Testis (tissue), 3 donors: ENCODE measurements around the gene CORO1C. TPM values are rescaled to one million over a fixed set of nuclear protein-coding genes. Genes with fewer than 3 reads are reported as not detected.

Experiments used
- DNase-seq: peaks from one replicate; pipeline ENCODE4 v3.0.0-alpha.2; 2019
- H3K27ac ChIP-seq, 2 donors: fragments of 200-600 bp; sonication (generic); one replicate each; pipeline ENCODE4 v1.5.1; 2019
- H3K27me3 ChIP-seq: fragments of 200-600 bp; sonication (generic); one replicate; pipeline ENCODE4 v1.5.1; 2019
- H3K36me3 ChIP-seq: fragments of 200-600 bp; sonication (generic); one replicate; pipeline ENCODE4 v1.5.1; 2017; ENCODE audit warnings: low read depth; ENCODE audit errors: missing control alignments
- H3K4me1 ChIP-seq: fragments of 200-600 bp; sonication (generic); one replicate; pipeline ENCODE4 v1.5.1; 2019
- H3K4me3 ChIP-seq, 2 donors: fragments of 200-600 bp; sonication (generic); one replicate each; pipeline ENCODE4 v1.5.1; 2017 to 2019
- H3K9me3 ChIP-seq: fragments of 200-600 bp; sonication (generic); one replicate; pipeline ENCODE4 v1.5.1; 2017
- POLR2A ChIP-seq: fragments of 450-650 bp; IDR thresholded peaks from one replicate; pipeline ENCODE4 v1.6.1; 2017; ENCODE audit warnings: antibody characterized with exemption, mild to moderate bottlenecking, moderate library complexity
- WGBS, 2 donors: methylation state at CpG; one replicate each; pipeline ENCODE4 v1.1.5; 2018; 5-methylcytosine and 5-hydroxymethylcytosine counted together
- intact Hi-C: fragments of 100-400 bp; cut with DNase I; formaldehyde crosslinking; loops from one replicate; pipeline ENCODE4 v1.15.1; 2023; ENCODE audit warnings: low total_unique reads
- polyA plus RNA-seq: library from polyadenylated mRNA; stranded (reverse); fragments of 350-450 nt; fragmentation: Illumina TruSeq; extraction: RNeasy Lipid Tissue Mini Kit (QIAGEN cat#74804); gene quantifications from one replicate; pipeline ENCODE4 v1.2.3, GENCODE V29; 2014; ENCODE audit warnings: low read depth, low replicate concordance; ENCODE audit not compliant: insufficient read depth
- total RNA-seq, 2 donors: library from RNA; depleted of rRNA; stranded (reverse); fragments of >200 nt; gene quantifications; one replicate each; pipeline ENCODE4 v1.2.3, GENCODE V29; 2016
- TF ChIP-seq, protein P1 (sequence below), 3 experiments: fragments of 450-650 bp in 2 of 3; fragments of 200-600 bp in 1 of 3; sonication (generic) in 1 of 3; IDR thresholded peaks; one replicate each; pipeline ENCODE4 v1.5.1; 2016 to 2019; ENCODE audit warnings: antibody characterized with exemption in 3 of 3, mild to moderate bottlenecking in 2 of 3, moderate library complexity in 1 of 3

The CORO1C gene
- total and polyA plus RNA-seq, 3 donors from 2014 or later, result 57.2 to 73.4 (median 70.2) TPM

DNA sequence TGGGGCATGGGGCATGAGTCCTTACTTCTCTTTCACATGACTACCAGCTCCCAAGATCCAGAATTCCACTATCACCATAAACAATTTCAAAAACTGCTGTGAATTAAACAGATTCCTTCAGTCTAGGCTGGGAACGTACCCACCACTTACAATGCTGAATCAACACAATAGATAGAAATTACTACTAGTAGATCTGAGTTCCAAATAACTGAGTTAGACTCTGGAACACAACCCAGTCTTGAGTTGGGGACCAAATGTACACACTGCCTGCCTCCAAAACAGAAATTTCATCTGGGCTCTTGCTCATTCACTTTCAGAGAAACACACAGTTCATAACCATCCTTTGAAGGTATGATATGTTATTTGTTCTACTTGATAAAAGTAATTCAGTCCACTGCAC, 8.9 kb downstream of the CORO1C start:
- WGBS, 2 donors, result 23 to 46% methylated on average over 1 of the region's 1 CpG
- H3K4me3 ChIP-seq, result no peak overlapping the region
- no peaks in the 10 kb centered on the region for H3K36me3 ChIP-seq
- no peaks in the 10 kb centered on the region for H3K27me3 ChIP-seq
- peaks cover 15% of the 10 kb centered on the region for H3K4me1 ChIP-seq
- H3K27ac ChIP-seq, result peak overlapping the region in 1 of 2 donors; percentile 64
- TF ChIP-seq, protein P1, sequence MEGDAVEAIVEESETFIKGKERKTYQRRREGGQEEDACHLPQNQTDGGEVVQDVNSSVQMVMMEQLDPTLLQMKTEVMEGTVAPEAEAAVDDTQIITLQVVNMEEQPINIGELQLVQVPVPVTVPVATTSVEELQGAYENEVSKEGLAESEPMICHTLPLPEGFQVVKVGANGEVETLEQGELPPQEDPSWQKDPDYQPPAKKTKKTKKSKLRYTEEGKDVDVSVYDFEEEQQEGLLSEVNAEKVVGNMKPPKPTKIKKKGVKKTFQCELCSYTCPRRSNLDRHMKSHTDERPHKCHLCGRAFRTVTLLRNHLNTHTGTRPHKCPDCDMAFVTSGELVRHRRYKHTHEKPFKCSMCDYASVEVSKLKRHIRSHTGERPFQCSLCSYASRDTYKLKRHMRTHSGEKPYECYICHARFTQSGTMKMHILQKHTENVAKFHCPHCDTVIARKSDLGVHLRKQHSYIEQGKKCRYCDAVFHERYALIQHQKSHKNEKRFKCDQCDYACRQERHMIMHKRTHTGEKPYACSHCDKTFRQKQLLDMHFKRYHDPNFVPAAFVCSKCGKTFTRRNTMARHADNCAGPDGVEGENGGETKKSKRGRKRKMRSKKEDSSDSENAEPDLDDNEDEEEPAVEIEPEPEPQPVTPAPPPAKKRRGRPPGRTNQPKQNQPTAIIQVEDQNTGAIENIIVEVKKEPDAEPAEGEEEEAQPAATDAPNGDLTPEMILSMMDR (IDR thresholded peaks at IDR 0.05), result no peak
- no peak for TF ChIP-seq POLR2A
- no peak for DNase-seq
- intact Hi-C loops, result no loop called here
- no peaks in the 10 kb centered on the region for H3K9me3 ChIP-seq

DNA sequence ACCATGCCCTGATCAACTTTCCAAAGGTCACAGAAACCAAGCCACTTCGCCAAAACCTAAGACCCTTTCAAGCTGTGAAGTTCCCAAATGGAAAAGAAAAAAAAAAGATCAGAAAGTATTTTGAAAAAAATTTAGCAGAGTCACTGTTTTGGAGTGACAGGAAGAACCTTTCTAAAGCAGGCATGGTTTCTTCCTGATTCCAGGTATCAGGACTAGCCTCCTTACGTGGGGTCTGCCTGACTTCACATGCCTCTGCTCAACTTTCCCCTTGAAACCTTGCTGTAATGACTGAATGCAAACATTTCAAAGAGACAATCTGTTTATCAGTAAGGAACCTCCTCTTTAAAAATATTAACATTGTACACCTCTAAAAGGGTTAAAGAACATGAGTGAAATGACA, 9.5 kb downstream of the CORO1C start:
- Histone ChIP-seq H3K9me3 (no peaks in the 10 kb centered on the region), H3K27me3 (no peaks in the 10 kb centered on the region), H3K4me3 (no peak overlapping the region), H3K4me1 (peaks cover 15% of the 10 kb centered on the region), H3K36me3 (no peaks in the 10 kb centered on the region), H3K27ac (peak overlapping the region in 1 of 2 donors; percentile 64)
- intact Hi-C loops, result no loop called here
- 58 to 80% methylated on average over 2 of the region's 2 CpGs for WGBS, 2 donors
- DNase-seq, result no peak
- TF ChIP-seq, protein P1 (IDR thresholded peaks at IDR 0.05), result no peak
- TF ChIP-seq POLR2A, result no peak

DNA sequence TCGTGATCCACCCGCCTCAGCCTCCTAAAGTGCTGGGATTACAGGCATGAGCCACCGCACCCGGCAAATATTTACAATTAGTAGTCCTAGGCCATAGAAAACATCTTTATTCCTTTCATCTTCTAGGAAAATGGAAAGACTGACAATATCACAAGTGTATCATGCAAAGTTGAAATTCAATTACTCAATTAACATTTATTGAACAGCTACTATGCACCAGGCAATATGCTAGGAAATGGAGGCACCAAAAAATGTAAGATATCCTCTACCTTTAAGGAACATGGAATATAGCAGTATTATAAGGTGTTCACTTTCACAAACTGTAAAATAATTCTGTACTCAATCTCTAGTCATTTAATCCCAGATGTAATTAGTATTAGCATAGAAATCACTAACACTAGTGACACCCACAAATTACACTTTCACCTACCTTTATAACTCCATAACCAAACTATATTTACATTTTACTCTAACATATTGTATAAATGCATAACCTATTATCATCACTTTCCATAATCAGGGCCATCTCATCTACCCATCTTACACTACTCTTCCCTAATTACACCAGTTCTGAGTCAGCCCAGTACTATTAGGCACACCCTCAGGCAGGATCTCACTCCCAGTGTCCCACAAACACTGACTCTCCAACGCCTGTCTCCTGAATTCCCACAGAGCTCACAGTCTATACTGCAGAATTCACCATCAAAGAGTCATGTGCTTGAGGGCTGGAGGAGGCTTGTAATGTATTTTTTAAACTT, 10.4 kb downstream of the CORO1C start:
- Histone ChIP-seq H3K4me3 (no peak overlapping the region), H3K27me3 (no peaks in the 10 kb centered on the region), H3K9me3 (no peaks in the 10 kb centered on the region), H3K4me1 (peaks cover 15% of the 10 kb centered on the region), H3K36me3 (no peaks in the 10 kb centered on the region), H3K27ac (peak overlapping the region in 1 of 2 donors; percentile 64)
- TF ChIP-seq, protein P1 (IDR thresholded peaks at IDR 0.05), result no peak
- no peak for TF ChIP-seq POLR2A
- 89 to 92% methylated on average over 5 of the region's 5 CpGs for WGBS, 2 donors
- no peak for DNase-seq
- intact Hi-C loops, result no loop called here

DNA sequence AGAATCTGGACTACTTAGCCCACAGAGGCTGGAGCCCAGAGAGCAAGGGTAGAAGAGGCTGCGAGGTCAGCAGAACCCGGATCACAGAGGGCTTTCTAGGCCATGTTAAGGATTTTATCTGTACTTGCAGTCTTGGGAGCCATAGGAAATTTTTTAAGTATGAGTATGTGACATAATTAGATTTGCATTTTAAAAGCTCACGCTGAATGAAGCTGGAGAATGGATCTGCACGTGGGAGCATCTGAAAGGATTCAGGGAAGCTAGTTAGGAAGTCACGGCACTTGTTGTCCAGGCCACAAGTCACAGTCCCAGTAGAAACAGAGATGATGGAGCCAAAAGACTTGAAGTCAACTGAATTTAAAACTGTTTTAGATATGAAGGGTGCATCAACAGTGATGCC, 14.1 kb downstream of the CORO1C start:
- H3K27me3 ChIP-seq, result no peaks in the 10 kb centered on the region
- no peak for TF ChIP-seq POLR2A
- TF ChIP-seq, protein P1 (IDR thresholded peaks at IDR 0.05), result no peak
- DNase-seq, result no peak
- no peak overlapping the region for H3K27ac ChIP-seq
- WGBS, 2 donors, result 94 to 96% methylated on average over 5 of the region's 5 CpGs
- H3K36me3 ChIP-seq, result no peaks in the 10 kb centered on the region
- peaks cover 14% of the 10 kb centered on the region for H3K4me1 ChIP-seq
- H3K9me3 ChIP-seq, result no peaks in the 10 kb centered on the region
- intact Hi-C loops, result no loop called here
- H3K4me3 ChIP-seq, result no peak overlapping the region

DNA sequence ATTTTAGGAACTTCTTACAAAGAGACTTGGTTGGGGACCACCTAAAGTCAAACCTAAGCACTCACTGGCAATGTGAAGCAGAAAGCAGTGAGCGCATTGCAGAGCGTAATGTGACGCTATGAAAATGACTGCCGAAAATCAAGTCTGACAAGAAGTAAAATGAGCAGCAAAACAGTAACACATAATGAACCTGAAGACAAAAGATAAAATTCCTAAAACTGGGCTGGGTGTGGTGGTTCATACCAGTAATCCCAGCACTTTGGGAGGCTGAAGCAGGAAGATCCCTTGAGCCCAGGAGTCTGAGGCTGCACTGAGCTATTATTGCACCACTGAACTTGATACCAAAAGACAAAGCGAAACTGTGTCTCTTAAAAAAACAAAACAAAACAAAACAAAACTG, 16.5 kb downstream of the CORO1C start:
- intact Hi-C loops, result no loop called here
- WGBS, 2 donors, result 88 to 90% methylated on average over 5 of the region's 5 CpGs
- no peaks in the 10 kb centered on the region for H3K9me3 ChIP-seq
- peaks cover 11% of the 10 kb centered on the region for H3K4me1 ChIP-seq
- DNase-seq, result no peak
- no peaks in the 10 kb centered on the region for H3K36me3 ChIP-seq
- H3K27ac ChIP-seq, result no peak overlapping the region
- no peak overlapping the region for H3K4me3 ChIP-seq
- H3K27me3 ChIP-seq, result no peaks in the 10 kb centered on the region
- TF ChIP-seq, protein P1 (IDR thresholded peaks at IDR 0.05), result no peak
- no peak for TF ChIP-seq POLR2A
